ENCODE results near the gene HECW1.

The HECW1 gene

DNA sequence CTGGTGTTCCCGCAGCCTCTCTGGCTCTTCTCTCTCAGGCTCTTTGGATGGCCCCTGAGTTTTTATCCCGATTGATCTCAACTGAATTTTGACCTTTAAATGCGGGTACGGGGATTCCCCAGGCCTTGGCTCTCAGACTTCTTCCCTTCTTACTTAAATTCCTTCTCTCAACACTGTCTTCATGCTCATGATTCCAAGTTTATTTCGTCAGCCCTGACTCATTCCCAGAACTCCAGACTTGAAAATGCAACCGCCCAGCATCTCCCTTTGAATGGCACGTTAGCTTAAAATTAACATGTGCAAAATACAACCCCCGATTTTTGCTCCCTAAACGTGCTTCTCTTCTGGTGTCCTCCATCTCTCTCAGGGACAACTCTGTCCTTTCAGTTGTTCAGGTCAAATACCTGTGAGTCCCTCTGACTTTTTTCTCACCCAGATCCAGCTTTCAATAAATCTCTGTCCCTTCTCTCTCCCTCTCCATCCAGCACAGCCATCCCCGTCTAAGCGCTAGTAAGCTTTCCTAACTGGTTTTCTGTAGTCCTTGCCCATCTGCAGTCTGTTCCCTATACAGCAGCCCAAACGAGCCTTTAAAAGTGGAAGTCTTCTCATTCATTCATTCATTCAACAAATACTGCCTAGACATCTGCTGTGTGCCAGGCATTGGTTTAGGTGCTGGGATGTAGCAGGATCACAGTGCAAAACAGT is 7.1 kb downstream of the HECW1 start:
- no peaks in the 10 kb centered on the region for H3K79me2 ChIP-seq (ENCODE audit: insufficient read depth, low read length)
- no peaks in the 10 kb centered on the region for H3K36me3 ChIP-seq (ENCODE audit: insufficient read depth, low read length)
- H3K9ac ChIP-seq (ENCODE audit: low read depth, low read length, poor library complexity, severe bottlenecking): no peak overlapping the region
- H2AFZ ChIP-seq (ENCODE audit: low read length): no peak overlapping the region
- no peaks in the 10 kb centered on the region for H3K27me3 ChIP-seq (ENCODE audit: insufficient read depth, low read length, poor library complexity, severe bottlenecking)
- no peaks in the 10 kb centered on the region for H3K4me1 ChIP-seq (ENCODE audit: insufficient read depth, low read length, poor library complexity, severe bottlenecking)
- H4K20me1 ChIP-seq (ENCODE audit: insufficient read depth, low read length, poor library complexity, severe bottlenecking): no peaks in the 10 kb centered on the region
- TF ChIP-seq, protein P1, sequence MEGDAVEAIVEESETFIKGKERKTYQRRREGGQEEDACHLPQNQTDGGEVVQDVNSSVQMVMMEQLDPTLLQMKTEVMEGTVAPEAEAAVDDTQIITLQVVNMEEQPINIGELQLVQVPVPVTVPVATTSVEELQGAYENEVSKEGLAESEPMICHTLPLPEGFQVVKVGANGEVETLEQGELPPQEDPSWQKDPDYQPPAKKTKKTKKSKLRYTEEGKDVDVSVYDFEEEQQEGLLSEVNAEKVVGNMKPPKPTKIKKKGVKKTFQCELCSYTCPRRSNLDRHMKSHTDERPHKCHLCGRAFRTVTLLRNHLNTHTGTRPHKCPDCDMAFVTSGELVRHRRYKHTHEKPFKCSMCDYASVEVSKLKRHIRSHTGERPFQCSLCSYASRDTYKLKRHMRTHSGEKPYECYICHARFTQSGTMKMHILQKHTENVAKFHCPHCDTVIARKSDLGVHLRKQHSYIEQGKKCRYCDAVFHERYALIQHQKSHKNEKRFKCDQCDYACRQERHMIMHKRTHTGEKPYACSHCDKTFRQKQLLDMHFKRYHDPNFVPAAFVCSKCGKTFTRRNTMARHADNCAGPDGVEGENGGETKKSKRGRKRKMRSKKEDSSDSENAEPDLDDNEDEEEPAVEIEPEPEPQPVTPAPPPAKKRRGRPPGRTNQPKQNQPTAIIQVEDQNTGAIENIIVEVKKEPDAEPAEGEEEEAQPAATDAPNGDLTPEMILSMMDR (conservative IDR thresholded peaks at IDR 0.05; ENCODE audit: low read length): no peak
- TF ChIP-seq EZH2phosphoT487 (IDR thresholded peaks at IDR 0.05; ENCODE audit: borderline replicate concordance): no peak
- H3K4me2 ChIP-seq (ENCODE audit: low read depth, low read length, poor library complexity, severe bottlenecking): no peak overlapping the region
- no peak overlapping the region for H3K4me3 ChIP-seq (ENCODE audit: low read length, poor library complexity, severe bottlenecking)
- H3K9me3 ChIP-seq (ENCODE audit: insufficient read depth, low read depth, low read length): no peaks in the 10 kb centered on the region
- no peaks in the 10 kb centered on the region for H3K9me2 ChIP-seq (replicated peaks; ENCODE audit: low read depth, low read length)
- no peaks in the 10 kb centered on the region for H3F3A ChIP-seq (ENCODE audit: low read depth)

DNA sequence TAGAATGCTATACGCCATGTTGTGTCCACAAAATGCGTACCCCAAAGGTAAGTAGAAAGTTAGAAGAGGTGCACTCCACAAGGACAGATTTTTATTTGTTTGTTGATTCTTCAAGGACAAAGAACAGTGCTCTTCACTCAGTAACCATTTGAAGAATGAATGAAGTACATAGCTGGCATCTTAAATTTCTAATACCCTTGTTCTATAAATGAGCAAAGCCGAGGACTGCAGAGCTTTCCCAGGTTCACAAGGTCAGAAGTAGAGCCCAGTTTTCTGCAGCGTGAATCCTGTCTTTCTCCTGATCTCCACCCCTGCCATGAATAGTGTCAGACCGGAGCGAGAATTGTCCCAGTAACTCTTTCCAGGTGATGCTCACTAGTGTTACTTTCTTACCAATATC is 9.5 kb downstream of the HECW1 start:
- no peaks in the 10 kb centered on the region for H3K27me3 ChIP-seq (ENCODE audit: insufficient read depth, low read length, poor library complexity, severe bottlenecking)
- H3F3A ChIP-seq (ENCODE audit: low read depth): no peaks in the 10 kb centered on the region
- TF ChIP-seq EZH2phosphoT487 (IDR thresholded peaks at IDR 0.05; ENCODE audit: borderline replicate concordance): no peak
- TF ChIP-seq, protein P1 (conservative IDR thresholded peaks at IDR 0.05; ENCODE audit: low read length): no peak
- H3K9me2 ChIP-seq (replicated peaks; ENCODE audit: low read depth, low read length): no peaks in the 10 kb centered on the region
- no peak overlapping the region for H3K9ac ChIP-seq (ENCODE audit: low read depth, low read length, poor library complexity, severe bottlenecking)
- no peak overlapping the region for H3K4me3 ChIP-seq (ENCODE audit: low read length, poor library complexity, severe bottlenecking)
- H3K79me2 ChIP-seq (ENCODE audit: insufficient read depth, low read length): no peaks in the 10 kb centered on the region
- H3K4me2 ChIP-seq (ENCODE audit: low read depth, low read length, poor library complexity, severe bottlenecking): no peak overlapping the region
- H3K9me3 ChIP-seq (ENCODE audit: insufficient read depth, low read depth, low read length): no peaks in the 10 kb centered on the region
- no peak overlapping the region for H2AFZ ChIP-seq (ENCODE audit: low read length)
- no peaks in the 10 kb centered on the region for H3K36me3 ChIP-seq (ENCODE audit: insufficient read depth, low read length)
- H3K4me1 ChIP-seq (ENCODE audit: insufficient read depth, low read length, poor library complexity, severe bottlenecking): no peaks in the 10 kb centered on the region
- H4K20me1 ChIP-seq (ENCODE audit: insufficient read depth, low read length, poor library complexity, severe bottlenecking): no peaks in the 10 kb centered on the region

DNA sequence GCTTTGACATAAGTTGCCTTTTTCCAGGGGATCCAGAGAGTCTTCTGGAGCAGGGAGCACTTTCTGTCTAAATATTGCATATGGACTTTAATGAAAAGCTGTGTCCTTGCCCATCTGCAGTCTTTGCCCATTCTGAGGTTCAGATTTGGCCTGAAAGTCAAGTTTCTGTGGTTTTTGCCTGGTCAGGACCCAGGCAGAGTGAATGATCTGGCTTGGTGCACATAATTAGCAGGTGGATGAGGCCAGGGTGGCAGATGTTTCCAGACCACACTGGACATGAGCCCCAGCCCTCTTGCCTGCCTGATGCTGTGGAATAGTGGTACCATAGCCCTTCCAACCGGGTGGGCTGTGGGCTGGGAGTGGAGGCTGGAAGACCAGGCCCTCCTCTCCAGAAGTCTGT is 11.0 kb downstream of the HECW1 start:
- Histone ChIP-seq H3K79me2 (ENCODE audit: insufficient read depth, low read length) (no peaks in the 10 kb centered on the region), H3K36me3 (ENCODE audit: insufficient read depth, low read length) (no peaks in the 10 kb centered on the region), H3K27me3 (ENCODE audit: insufficient read depth, low read length, poor library complexity, severe bottlenecking) (no peaks in the 10 kb centered on the region), H3K9ac (ENCODE audit: low read depth, low read length, poor library complexity, severe bottlenecking) (no peak overlapping the region), H3K4me3 (ENCODE audit: low read length, poor library complexity, severe bottlenecking) (no peak overlapping the region), H3F3A (ENCODE audit: low read depth) (no peaks in the 10 kb centered on the region), H3K9me3 (ENCODE audit: insufficient read depth, low read depth, low read length) (no peaks in the 10 kb centered on the region), H3K9me2 (replicated peaks; ENCODE audit: low read depth, low read length) (no peaks in the 10 kb centered on the region), H2AFZ (ENCODE audit: low read length) (no peak overlapping the region), H3K4me2 (ENCODE audit: low read depth, low read length, poor library complexity, severe bottlenecking) (no peak overlapping the region), H3K4me1 (ENCODE audit: insufficient read depth, low read length, poor library complexity, severe bottlenecking) (no peaks in the 10 kb centered on the region), H4K20me1 (ENCODE audit: insufficient read depth, low read length, poor library complexity, severe bottlenecking) (no peaks in the 10 kb centered on the region)
- TF ChIP-seq, protein P1 (conservative IDR thresholded peaks at IDR 0.05; ENCODE audit: low read length): no peak
- TF ChIP-seq EZH2phosphoT487 (IDR thresholded peaks at IDR 0.05; ENCODE audit: borderline replicate concordance): no peak
